BLaER1 (cell line): ENCODE measurements around the gene FAF1.

Experiments used
- H3K27ac ChIP-seq: shearing (Covaris generic); formaldehyde crosslinking; 2 replicates; pipeline ENCODE4 v1.8.1; 2022
- H3K27me3 ChIP-seq: shearing (Covaris generic); formaldehyde crosslinking; 2 replicates; pipeline ENCODE4 v1.8.1; 2022
- H3K36me3 ChIP-seq: shearing (Covaris generic); formaldehyde crosslinking; 2 replicates; pipeline ENCODE4 v1.8.1; 2022
- H3K4me1 ChIP-seq: shearing (Covaris generic); formaldehyde crosslinking; 2 replicates; pipeline ENCODE4 v1.8.1; 2022
- H3K4me2 ChIP-seq: shearing (Covaris generic); formaldehyde crosslinking; 2 replicates; pipeline ENCODE4 v1.8.1; 2022
- H3K4me3 ChIP-seq: shearing (Covaris generic); formaldehyde crosslinking; 2 replicates; pipeline ENCODE4 v1.8.1; 2022
- H3K9ac ChIP-seq: shearing (Covaris generic); formaldehyde crosslinking; 2 replicates; pipeline ENCODE4 v1.8.1; 2022
- H3K9me3 ChIP-seq: shearing (Covaris generic); formaldehyde crosslinking; 2 replicates; pipeline ENCODE4 v1.8.1; 2022
- H4K20me1 ChIP-seq: shearing (Covaris generic); formaldehyde crosslinking; 2 replicates; pipeline ENCODE4 v1.8.1; 2022
- Cebpa-rat ChIP-seq: shearing (Covaris generic); IDR thresholded peaks from 2 replicates; pipeline ENCODE4 v1.8.1; 2022

FAF1 gene

GRCh38 chr1:50993645-50994044, 33.6 kb upstream of the FAF1 start:
- Histone ChIP-seq H3K9ac (no peak overlapping the region), H3K4me2 (no peak overlapping the region), H3K27ac (no peak overlapping the region), H3K27me3 (no peaks in the 10 kb centered on the region), H3K4me1 (no peaks in the 10 kb centered on the region), H3K4me3 (no peak overlapping the region), H3K9me3 (no peaks in the 10 kb centered on the region), H3K36me3 (no peaks in the 10 kb centered on the region), H4K20me1 (no peaks in the 10 kb centered on the region)
- no peak for TF ChIP-seq Cebpa-rat

GRCh38 chr1:50992532-50993318, 32.7 kb upstream of the FAF1 start:
- H3K27me3 ChIP-seq, result no peaks in the 10 kb centered on the region
- H3K9ac ChIP-seq, result no peak overlapping the region
- H3K9me3 ChIP-seq, result no peaks in the 10 kb centered on the region
- no peak overlapping the region for H3K4me2 ChIP-seq
- no peaks in the 10 kb centered on the region for H3K4me1 ChIP-seq
- no peaks in the 10 kb centered on the region for H4K20me1 ChIP-seq
- H3K4me3 ChIP-seq, result no peak overlapping the region
- H3K36me3 ChIP-seq, result no peaks in the 10 kb centered on the region
- no peak overlapping the region for H3K27ac ChIP-seq
- no peak for TF ChIP-seq Cebpa-rat

DNA sequence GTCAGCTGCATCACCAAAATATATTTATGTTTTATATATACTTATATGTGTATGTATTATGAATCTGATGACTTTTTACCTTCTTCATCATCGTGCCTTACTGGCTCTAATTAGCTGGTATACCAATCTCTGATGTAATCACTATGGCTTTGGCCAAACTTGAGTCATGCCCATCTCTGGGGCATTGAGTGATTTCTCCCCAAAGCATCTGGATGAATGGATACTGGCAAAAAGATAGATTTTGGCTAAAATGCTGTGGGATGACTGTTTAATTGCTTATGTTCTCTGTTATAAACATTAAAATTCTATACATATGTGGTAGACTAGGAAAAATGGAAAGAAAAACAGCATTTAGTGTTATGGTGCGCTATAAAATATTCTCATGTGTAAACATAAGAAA, 29.6 kb upstream of the FAF1 start:
- no peak overlapping the region for H3K4me2 ChIP-seq
- no peak overlapping the region for H3K4me3 ChIP-seq
- H3K27me3 ChIP-seq, result 0 out of 2 replicates have a peak, but pooled peaks cover 3% of the 10 kb centered on the region
- H3K9me3 ChIP-seq, result no peaks in the 10 kb centered on the region
- no peaks in the 10 kb centered on the region; the same call in 1 of the 2 replicates for H4K20me1 ChIP-seq
- no peaks in the 10 kb centered on the region for H3K36me3 ChIP-seq
- TF ChIP-seq Cebpa-rat, result no peak
- H3K9ac ChIP-seq, result no peak overlapping the region
- H3K4me1 ChIP-seq, result no peaks in the 10 kb centered on the region
- H3K27ac ChIP-seq, result no peak overlapping the region

- Histone ChIP-seq H3K4me1 (no peaks in the 10 kb centered on the region), H4K20me1 (no peaks in the 10 kb centered on the region; the same call in 1 of the 2 replicates), H3K9ac (no peak overlapping the region), H3K4me3 (no peak overlapping the region), H3K27me3 (peaks cover 10% of the 10 kb centered on the region; the same call in 1 of the 2 replicates), H3K27ac (no peak overlapping the region), H3K9me3 (no peaks in the 10 kb centered on the region), H3K4me2 (no peak overlapping the region), H3K36me3 (no peaks in the 10 kb centered on the region)
- TF ChIP-seq Cebpa-rat, result no peak
These were observed 26.6 kb upstream of the FAF1 start for GRCh38 chr1:50986653-50987052.

GRCh38 chr1:50985094-50985493, 25.0 kb upstream of the FAF1 start:
- H4K20me1 ChIP-seq, result peaks cover under 1% of the 10 kb centered on the region; the same call in 1 of the 2 replicates
- no peaks in the 10 kb centered on the region for H3K36me3 ChIP-seq
- no peaks in the 10 kb centered on the region for H3K4me1 ChIP-seq
- no peak overlapping the region for H3K4me3 ChIP-seq
- peaks cover 23% of the 10 kb centered on the region; the same call in 1 of the 2 replicates for H3K27me3 ChIP-seq
- H3K4me2 ChIP-seq, result no peak overlapping the region
- no peak for TF ChIP-seq Cebpa-rat
- H3K9ac ChIP-seq, result no peak overlapping the region
- H3K9me3 ChIP-seq, result no peaks in the 10 kb centered on the region
- H3K27ac ChIP-seq, result no peak overlapping the region

- no peak for TF ChIP-seq Cebpa-rat
- Histone ChIP-seq H3K36me3 (no peaks in the 10 kb centered on the region), H4K20me1 (peaks cover 19% of the 10 kb centered on the region), H3K4me1 (peaks cover under 1% of the 10 kb centered on the region; the same call in 1 of the 2 replicates), H3K9ac (no peak overlapping the region), H3K4me3 (no peak overlapping the region), H3K9me3 (no peaks in the 10 kb centered on the region), H3K27me3 (peaks cover 41% of the 10 kb centered on the region), H3K27ac (no peak overlapping the region), H3K4me2 (no peak overlapping the region)
These were observed 23.2 kb upstream of the FAF1 start for GRCh38 chr1:50983219-50983802.

DNA sequence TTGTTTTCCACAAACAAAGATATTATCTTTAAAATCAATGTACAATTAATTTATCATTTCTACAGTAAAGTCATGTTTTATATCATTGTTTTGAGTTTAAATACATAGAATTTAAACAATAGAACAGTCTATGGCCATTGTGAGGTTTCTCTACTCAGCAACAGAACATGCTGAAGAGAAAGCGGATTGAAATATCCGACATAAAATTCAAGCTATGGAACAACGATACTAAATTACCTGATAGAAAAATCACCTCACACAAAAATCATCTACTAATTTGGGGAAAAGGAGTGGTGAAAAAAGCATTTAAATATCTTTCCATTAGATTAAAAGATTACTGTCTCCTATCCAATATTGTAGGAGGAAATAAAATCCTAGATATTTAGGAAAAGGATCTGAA, 22.5 kb upstream of the FAF1 start:
- H3K27me3 ChIP-seq, result peaks cover 48% of the 10 kb centered on the region
- peaks cover 7% of the 10 kb centered on the region for H3K4me1 ChIP-seq
- no peak overlapping the region for H3K4me2 ChIP-seq
- H3K9me3 ChIP-seq, result no peaks in the 10 kb centered on the region
- H3K36me3 ChIP-seq, result no peaks in the 10 kb centered on the region
- TF ChIP-seq Cebpa-rat, result no peak
- H3K27ac ChIP-seq, result no peak overlapping the region
- no peak overlapping the region for H3K4me3 ChIP-seq
- no peak overlapping the region for H3K9ac ChIP-seq
- peaks cover 26% of the 10 kb centered on the region for H4K20me1 ChIP-seq

DNA sequence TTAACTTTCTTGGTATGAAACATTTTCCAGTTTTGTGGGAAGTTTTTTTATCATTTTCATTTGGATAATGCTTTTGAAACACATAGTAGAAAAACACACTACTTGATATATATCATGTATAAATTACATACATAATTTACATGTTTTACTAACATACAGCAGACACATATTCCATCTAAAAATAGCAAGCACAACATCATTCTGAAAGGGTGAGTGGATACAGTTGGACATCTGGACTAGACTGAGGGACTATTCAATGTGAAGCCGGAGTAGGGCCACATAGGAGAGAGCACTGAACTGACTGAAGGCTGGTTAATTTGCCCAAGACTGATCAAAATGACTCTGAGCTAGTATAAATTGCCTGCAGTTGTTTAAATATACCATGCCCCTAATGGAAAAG, 21.7 kb upstream of the FAF1 start:
- H3K4me2 ChIP-seq, result no peak overlapping the region
- H3K4me3 ChIP-seq, result no peak overlapping the region
- no peaks in the 10 kb centered on the region for H3K9me3 ChIP-seq
- no peak overlapping the region for H3K27ac ChIP-seq
- no peak for TF ChIP-seq Cebpa-rat
- peaks cover 57% of the 10 kb centered on the region for H3K27me3 ChIP-seq
- H3K36me3 ChIP-seq, result no peaks in the 10 kb centered on the region
- peaks cover 34% of the 10 kb centered on the region for H4K20me1 ChIP-seq
- H3K4me1 ChIP-seq, result peaks cover 16% of the 10 kb centered on the region
- H3K9ac ChIP-seq, result no peak overlapping the region

DNA sequence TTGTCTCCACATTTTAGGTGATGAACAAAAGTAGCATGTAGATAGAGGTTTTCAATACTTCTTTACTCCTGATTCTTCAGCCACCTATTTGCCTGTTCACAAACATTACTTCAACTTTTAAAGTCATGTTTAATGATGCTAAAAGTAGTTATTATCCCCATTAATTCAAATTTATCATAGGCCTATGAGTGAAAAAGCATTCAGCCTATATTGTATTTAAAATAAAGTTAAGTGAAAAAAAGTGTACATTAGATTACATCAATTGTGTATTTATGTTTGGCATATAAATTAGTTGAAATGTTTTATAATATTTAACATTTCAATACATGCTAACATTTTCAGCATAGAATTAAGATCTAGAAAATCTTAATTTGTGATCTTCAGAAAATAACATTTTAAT, 20.4 kb upstream of the FAF1 start:
- Histone ChIP-seq H3K9ac (no peak overlapping the region), H3K4me3 (no peak overlapping the region), H4K20me1 (peaks cover 47% of the 10 kb centered on the region), H3K4me1 (peaks cover 16% of the 10 kb centered on the region), H3K9me3 (no peaks in the 10 kb centered on the region), H3K4me2 (no peak overlapping the region), H3K27ac (no peak overlapping the region), H3K27me3 (peaks cover 69% of the 10 kb centered on the region), H3K36me3 (no peaks in the 10 kb centered on the region)
- no peak for TF ChIP-seq Cebpa-rat

- no peaks in the 10 kb centered on the region for H3K9me3 ChIP-seq
- peaks cover 16% of the 10 kb centered on the region for H3K4me1 ChIP-seq
- H3K36me3 ChIP-seq, result no peaks in the 10 kb centered on the region
- H3K27me3 ChIP-seq, result peaks cover 73% of the 10 kb centered on the region
- H3K4me2 ChIP-seq, result no peak overlapping the region
- no peak overlapping the region for H3K9ac ChIP-seq
- TF ChIP-seq Cebpa-rat, result no peak
- H3K27ac ChIP-seq, result no peak overlapping the region
- H4K20me1 ChIP-seq, result peaks cover 51% of the 10 kb centered on the region
- H3K4me3 ChIP-seq, result no peak overlapping the region
These were observed 19.9 kb upstream of the FAF1 start for GRCh38 chr1:50979937-50980336.
